ENCODE measurements around the gene PSME2.

- TF ChIP-seq, protein P1, sequence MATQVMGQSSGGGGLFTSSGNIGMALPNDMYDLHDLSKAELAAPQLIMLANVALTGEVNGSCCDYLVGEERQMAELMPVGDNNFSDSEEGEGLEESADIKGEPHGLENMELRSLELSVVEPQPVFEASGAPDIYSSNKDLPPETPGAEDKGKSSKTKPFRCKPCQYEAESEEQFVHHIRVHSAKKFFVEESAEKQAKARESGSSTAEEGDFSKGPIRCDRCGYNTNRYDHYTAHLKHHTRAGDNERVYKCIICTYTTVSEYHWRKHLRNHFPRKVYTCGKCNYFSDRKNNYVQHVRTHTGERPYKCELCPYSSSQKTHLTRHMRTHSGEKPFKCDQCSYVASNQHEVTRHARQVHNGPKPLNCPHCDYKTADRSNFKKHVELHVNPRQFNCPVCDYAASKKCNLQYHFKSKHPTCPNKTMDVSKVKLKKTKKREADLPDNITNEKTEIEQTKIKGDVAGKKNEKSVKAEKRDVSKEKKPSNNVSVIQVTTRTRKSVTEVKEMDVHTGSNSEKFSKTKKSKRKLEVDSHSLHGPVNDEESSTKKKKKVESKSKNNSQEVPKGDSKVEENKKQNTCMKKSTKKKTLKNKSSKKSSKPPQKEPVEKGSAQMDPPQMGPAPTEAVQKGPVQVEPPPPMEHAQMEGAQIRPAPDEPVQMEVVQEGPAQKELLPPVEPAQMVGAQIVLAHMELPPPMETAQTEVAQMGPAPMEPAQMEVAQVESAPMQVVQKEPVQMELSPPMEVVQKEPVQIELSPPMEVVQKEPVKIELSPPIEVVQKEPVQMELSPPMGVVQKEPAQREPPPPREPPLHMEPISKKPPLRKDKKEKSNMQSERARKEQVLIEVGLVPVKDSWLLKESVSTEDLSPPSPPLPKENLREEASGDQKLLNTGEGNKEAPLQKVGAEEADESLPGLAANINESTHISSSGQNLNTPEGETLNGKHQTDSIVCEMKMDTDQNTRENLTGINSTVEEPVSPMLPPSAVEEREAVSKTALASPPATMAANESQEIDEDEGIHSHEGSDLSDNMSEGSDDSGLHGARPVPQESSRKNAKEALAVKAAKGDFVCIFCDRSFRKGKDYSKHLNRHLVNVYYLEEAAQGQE (IDR thresholded peaks at IDR 0.05; ENCODE audit: unreplicated experiment): no peak
- TF ChIP-seq EZH2phosphoT487 (IDR thresholded peaks at IDR 0.05; ENCODE audit: unreplicated experiment) (no peak), POLR2AphosphoS5 (IDR thresholded peaks at IDR 0.05; ENCODE audit: low read depth) (no peak), ZNF331 (CRISPR knock-in tag; IDR thresholded peaks at IDR 0.05; ENCODE audit: low read depth) (no peak), JUNB (IDR thresholded peaks at IDR 0.05; ENCODE audit: unreplicated experiment) (no peak), EZH2 (IDR thresholded peaks at IDR 0.05; ENCODE audit: low read depth, unreplicated experiment) (no peak)
- TF ChIP-seq, protein P2, sequence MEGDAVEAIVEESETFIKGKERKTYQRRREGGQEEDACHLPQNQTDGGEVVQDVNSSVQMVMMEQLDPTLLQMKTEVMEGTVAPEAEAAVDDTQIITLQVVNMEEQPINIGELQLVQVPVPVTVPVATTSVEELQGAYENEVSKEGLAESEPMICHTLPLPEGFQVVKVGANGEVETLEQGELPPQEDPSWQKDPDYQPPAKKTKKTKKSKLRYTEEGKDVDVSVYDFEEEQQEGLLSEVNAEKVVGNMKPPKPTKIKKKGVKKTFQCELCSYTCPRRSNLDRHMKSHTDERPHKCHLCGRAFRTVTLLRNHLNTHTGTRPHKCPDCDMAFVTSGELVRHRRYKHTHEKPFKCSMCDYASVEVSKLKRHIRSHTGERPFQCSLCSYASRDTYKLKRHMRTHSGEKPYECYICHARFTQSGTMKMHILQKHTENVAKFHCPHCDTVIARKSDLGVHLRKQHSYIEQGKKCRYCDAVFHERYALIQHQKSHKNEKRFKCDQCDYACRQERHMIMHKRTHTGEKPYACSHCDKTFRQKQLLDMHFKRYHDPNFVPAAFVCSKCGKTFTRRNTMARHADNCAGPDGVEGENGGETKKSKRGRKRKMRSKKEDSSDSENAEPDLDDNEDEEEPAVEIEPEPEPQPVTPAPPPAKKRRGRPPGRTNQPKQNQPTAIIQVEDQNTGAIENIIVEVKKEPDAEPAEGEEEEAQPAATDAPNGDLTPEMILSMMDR (conservative IDR thresholded peaks at IDR 0.05; ENCODE audit: low read depth in 2 of 2): no peak
Observed at GRCh38 chr14:24108336-24108874, 38.0 kb downstream of the PSME2 start.
